DMS53 (cell line): ENCODE results near the gene SMCO4.
"Not testable (repeated sequence)": the region's sequence is repeated elsewhere in the genome, so short reads cannot be mapped to it uniquely, and the experiment has no call there.

Source experiments
- DNase-seq: peaks from one replicate; lab custom pipeline; 2025; lab: John Stamatoyannopoulos, UW

The SMCO4 gene

DNA sequence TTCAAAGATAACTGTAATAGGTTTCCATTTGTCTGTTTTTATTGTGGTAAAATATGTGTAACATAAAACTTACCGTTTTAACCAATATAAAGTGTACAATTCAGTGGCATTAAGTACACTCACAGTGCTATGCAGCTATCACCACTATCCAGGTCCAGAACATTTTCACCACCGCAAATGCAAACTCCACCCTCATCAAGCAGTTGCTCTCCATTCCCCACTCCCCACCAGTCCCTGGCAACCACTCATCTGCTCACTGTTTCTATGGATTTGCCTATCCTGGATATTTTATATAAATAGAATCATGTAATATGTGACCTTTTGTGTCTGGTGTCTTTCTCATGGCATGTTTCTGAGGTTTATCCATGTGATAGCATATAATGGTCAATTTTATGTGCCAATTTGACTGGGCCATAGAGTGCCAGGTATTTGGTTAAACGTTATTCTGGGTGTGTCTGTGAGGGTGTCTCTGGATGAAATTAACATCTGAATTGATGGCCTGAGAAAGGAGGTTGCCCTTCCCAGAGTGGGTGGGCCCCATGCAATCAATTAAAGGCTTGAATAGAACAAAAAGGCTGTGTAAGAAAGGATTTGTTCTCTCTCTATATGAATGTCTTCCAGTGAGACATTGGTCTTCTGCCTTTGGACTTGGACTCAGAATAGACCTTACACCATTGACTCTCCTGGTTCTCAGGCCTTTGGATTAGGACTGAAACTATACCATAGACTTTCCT lies 17.2 kb upstream of the SMCO4 start:
- no peak for DNase-seq

DNA sequence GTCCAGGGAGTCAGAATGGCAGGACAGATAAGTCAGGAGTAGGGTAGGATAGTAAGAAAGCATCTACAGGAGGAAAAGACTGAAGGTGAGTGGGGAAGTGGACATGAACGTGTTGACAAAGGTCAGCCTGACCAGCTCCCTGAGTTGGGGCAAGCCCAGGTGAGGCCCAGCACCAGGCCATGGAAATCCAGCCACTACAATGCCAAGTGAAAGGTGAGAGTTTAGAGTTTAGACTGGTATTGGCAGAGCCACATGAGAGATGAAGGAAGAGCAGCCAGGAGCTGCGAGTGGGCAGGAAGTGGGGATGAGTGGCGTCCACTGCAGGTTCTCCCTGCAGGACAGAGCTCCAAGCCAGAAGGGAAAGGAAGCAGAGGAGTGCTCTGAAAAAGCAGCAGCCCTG lies 16.5 kb upstream of the SMCO4 start:
- peak; percentile 12 for DNase-seq

DNA sequence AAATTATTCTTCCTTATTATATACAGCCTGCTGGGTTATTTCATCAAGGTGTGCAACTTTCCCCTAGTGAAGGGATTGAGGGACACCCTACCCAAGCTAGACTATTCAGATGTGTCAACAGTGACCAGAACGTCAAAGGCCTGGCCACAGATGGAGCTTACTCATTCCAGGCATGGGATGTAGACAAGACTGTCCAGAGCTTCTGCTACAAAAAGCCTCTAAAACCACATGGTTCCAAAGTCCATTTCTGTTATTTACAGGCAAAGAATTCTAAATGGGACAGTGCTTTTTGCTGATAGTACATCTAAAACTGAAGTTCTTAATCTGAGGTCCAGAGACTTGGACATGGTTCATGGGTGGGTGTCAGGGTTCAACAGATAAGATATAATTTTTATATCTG lies 9.7 kb upstream of the SMCO4 start:
- no peak for DNase-seq

DNA sequence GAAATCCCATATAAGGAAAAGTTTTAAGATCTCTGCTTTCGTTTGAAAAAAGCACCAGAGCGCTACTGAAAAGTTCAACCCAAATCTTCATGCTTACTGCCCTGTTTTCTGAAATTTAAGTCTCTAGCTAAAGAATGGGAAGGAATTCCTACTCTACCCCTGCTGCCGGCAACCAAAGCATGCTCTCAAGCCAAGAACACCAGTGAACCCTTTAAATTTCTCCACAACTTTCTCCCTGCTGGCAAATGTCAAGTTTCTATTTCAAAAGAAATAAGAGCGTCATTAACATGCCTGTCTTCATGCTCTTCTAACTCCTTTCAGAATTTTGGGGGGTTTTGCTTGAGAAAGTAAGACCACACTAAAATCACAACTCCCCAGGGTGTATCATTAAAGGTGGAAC lies 6.8 kb upstream of the SMCO4 start:
- DNase-seq: no peak

DNA sequence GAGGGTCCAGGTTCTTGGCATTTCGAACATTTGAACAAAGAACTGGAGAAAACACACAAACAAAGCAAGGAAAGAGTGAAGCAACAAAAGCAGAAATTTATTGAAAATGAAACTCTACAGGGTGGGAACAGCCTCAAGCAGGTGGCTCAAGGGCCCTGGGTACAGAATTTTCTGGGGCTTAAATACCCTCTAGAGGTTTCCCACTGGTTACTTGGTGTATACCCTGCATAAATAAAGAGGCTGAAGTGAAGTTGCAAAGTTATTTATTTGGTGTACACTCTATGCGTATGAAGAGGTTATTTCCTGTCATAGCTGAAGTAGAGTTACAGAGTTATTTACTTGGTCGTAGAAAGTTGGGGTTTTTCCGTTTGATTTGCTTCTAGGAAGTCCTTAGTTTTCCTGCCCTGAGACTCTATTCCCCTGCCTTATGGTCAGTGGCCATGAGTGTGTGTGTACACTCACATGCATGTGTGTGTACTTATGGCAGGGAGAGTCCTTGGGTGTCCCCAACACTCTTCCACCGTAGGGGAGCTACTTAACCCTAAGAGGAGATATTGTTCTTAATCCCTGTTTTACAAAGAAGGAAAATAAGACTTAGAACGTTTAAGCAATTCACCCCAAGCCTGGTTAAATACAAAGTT lies 5.6 kb upstream of the SMCO4 start:
- peak; percentile 41 for DNase-seq

DNA sequence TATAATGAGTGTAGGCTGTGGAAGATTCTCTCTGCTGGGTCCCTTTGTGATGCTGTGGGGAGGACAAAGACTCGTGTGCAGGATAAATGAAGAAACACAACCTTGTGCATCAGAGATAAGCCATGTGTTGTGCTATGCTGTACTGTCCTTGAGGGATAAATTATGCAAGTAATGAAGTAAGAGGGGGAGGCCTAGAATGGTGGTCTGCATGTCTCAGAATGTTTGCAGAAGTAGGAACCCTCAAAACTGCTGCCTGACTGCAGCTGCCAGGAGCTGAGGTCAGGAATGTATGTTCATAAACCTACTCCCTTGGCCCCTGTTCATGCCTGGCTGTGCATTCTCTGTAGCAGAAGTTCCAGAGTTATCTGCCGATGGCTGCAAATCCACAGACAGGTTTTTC lies 4.6 kb upstream of the SMCO4 start:
- no peak for DNase-seq

DNA sequence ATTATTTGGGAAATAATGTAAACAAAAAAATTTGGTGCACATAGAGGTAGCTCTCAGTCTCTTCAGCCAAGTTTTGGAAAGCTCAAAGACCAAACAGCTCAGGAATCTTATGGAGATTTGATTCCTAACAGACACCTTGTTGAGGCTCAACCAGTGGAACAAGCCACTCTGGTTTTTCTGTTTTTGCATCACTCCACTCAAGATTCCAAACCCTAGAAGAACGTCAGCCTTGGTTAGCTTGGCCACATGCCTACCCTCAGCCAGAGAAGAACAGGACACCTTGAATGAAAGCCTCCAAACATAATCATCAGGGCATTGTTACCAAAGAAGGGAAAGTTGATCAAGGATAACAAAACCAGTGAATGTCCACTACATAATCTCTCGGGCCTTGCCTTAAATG lies 3.8 kb upstream of the SMCO4 start:
- DNase-seq: no peak

DNA sequence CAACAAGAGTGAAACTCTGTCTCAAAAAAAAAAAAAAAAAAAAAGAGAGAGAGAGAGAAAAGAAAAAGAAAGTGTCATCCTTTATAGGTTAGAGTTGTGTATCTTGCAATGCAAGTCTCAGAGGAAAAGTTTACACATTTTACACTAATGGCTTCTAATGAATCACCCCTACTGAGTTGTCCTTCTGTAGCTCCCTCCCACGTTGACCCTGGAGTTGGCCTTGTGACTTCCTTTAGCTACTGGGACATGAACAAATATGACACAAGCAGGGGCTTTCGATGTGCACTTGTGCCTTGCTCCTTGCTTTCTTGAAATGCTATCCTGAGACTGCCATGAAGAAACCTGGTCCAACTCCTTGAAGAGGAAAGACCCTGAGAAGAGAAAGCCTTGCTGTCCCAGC lies 2.4 kb upstream of the SMCO4 start:
- DNase-seq: no peak

DNA sequence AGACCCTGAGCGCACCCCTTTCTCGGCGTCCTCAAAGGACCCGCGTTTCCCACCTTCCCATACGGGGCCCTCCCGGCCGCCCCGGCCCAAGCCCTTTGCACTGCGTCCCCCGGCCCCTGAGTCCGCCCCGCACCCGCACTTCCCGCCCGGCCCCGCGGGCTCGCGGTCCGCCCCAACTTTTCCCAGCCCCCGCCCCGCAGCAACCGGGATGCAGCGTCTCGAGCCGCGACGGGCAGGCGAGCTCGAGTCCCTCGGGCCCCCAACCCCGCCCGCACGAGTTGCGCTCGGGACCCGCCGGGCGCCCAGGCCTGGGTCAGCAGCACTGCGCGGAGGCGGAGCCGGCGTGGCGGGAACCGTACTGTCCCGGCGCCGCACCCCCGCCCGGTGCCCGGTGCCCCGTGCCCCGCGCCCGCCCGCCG lies 371 bp downstream of the SMCO4 start:
- DNase-seq: peak; percentile 83

DNA sequence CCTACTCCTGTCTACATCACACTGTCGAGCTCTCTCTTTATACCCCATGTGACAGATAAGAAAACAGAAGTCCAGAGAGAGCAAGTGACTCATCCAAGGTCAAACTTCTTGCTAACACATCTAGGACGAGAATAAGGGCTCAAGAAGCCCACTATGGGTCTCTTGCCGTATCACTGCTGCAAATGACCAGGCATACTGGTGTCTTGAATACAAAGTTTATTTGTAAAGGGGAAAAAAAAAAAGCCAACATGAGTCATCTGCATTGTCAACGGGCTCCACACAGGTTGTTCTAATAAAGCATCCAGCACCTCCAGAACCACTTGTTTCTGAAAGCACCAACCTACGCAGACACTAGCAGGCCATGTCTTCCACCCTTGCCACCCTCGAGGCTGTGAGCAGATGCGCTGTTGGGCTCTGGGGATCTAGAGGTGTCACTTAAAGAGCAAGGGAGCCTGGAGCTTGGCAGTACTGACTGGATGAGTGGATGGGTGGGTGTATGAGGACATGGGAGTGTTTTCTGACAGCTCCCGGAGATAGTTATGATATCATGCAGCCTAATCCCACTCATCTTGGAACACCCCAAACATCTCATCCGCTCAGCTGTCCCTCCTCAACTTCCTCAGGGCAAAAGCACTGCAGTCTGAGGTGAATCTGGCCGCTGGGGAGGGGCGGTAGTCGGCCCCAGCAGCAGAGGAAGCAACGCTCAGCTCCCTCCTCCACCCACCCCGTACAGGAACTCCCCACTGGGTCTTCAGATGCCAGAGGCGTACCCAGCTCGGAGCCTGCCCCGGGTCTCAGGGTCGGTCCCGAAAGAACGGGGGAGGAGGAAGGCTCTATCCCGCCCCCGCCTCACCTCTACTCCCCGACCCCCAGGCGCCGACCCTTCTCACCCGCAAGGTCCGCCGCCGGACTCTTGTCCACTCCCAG lies 1.0 kb downstream of the SMCO4 start:
- peak; percentile 93 for DNase-seq

DNA sequence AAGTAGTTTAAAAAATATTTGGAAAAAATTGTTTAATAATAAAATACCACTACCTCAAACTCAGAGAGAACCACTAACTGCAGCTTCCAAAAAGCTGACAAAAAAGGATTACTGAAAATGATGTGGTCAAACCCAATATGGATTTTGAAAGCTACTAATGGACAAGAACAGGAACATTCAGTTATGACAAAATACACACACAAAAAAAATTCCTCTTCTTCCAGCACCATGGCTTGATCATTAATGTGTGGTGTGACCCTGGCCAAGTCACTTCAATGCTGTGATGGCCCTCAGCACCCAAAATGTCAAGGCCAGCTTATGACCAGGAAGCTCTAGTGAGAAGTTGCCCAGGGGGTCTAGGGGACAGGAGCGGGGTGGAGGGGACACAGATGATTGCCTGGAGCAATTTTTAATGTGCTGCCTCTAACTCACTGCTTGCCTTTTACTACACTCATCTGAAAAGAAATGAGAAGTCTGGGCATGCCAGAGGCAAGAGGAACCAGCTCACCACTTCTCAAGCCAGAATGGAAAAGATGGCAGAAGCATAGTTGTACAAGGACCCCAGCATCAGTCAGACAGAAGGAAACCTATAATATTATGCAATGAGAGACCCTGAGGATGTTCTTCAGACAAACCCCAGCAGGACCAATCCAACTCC lies 2.2 kb downstream of the SMCO4 start:
- DNase-seq: no peak

DNA sequence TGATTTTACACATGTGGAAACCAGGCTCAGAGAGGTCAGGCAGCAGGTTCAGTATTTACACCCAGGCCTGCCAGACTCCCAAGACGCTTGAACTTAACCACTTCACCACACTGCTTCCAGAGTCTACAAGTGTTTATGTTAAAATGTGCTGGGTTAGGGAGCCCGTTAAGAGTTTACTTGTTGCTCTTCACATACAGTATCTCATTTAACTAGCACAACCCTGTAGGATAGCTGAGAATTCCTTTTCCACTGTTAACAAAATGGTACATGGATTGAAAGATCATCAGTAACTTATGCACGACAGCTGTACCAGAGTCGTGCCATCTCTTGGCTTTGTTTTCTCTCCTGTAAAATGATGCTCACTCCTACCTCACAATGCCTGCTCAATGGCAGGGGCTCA lies 2.9 kb downstream of the SMCO4 start:
- no peak for DNase-seq

DNA sequence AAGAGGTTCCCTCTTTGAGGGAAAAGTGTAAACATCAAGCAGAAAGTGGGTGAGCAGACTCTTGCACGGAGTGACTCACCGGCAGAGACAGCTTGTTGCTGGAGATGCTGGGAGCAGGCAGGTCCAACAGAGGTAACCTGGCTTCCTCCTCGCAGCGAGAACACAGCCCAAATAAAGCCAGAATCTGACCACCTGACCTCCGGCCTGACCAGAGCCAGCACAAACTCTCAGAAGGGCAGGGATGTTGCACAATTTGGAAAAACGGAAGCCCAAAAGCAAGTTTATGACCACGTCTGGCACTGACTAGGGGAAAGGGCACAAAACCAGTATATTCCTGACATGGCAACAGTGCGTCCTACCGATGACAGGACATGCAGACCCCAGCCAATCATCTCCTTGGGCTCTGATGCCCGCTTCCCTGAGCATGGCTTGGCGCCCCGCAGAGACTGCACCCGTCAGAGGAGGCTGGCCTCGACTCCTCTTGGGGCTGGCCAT lies 5.4 kb downstream of the SMCO4 start:
- peak; percentile 87 for DNase-seq

DNA sequence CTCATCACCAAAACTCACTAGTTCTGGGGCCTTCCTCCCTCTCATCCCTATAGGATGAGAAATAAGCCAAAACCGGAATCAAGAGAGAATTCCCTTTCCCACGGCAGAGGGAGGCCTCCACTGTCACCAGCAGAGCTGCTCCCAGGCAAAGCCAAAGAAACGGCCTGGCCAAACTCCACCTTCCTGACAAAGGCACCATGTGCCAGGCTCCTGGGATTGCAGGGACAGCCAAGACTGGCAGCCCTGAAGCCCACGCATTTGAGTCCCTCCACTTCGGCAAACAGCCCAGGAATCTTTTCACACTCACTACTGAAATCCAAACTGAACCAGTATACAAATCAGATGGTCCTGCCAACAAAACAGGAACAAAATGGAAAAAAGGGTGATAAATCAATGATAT lies 6.1 kb downstream of the SMCO4 start:
- DNase-seq: no peak

DNA sequence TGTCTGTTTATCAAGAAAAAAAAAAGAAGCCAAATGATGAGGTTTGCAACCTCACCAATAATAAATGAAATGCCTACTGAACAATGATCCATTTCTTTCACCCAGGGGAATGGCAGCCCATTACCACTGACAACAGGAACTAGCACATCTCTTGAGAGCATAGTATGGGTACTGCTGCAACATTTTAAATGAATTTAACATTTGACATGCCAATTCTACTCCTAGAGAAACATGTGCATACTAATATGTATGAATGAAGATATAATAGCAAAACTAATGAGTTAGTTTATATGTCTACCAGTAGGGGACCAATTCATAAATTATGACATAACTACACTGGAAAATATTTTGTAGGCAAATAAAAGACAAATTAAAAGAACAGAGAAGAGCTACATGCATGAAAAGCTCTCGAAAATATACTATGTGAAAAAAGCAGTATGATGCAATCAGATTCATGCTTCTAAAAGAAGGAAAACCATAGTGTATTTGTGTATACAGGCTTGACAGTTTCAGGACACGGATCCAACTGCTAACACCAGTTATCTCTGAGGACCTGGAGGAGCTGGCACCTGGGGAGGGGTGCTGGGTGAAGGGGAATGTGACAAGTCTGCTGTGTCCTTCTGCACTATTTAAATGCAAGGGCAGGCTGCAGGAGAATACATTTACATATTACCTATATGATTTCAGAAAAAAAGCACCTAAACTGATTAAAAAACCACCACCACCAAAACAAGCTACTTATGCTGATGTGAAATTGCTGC lies 6.9 kb downstream of the SMCO4 start:
- no peak for DNase-seq

DNA sequence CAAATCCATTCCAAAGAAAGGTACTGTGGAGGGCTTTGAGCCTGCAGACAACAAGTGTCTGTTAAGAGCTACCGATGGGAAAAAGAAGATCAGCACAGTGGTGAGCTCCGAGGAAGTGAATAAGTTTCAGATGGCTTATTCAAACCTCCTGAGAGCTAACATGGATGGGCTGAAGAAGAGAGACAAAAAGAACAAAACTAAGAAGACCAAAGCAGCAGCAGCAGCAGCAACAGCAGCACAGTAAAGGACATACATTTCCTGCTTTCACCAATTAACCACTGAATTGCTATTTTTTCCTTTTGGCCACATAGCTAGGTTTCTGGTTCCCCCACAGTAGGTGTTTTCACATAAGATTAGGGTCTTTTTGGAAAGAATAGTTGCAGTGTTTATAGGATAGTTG lies 7.6 kb downstream of the SMCO4 start:
- DNase-seq: not testable (repeated sequence)

DNA sequence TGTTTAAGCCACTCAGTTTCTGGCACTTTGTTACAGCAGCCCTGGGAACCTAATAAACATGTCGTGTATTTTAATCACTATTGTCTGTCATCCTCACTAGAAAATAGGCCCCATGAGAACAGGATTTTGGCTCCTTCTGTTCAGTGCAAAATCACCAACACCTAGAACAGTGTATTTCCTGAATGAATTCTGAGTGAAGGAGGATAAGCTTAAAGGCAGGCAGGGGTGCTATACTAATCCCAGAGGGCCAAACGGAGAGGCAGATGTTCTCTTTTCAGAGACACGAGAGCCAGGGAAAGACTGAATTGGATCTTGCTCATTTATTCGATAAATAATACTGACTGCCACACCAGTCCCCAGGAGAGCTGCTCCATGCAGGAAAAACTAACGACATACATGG lies 10.4 kb downstream of the SMCO4 start:
- DNase-seq: no peak

DNA sequence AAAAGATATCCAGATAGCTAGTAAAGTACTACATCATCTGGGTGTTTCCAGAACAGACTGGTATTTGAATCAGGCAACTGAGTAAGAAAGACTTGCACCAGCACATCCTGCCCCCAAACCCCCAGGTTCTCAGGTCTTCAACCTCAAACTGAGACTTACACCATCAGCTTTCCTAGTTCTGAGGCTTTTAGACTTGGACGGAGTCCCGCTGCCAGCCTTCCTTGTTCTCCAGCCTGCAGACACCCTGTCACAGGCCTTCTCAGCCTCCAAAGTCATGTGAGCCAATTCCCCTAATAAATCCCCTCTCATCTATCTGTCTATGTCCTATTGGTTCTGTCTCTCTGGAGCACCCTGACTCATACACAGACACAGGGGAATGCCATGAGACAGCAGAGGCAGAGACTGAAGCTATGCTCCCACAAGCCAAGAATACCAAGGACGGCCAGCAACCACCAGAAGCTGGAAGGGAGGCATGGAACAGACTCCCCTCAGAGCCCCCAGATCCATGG lies 10.9 kb downstream of the SMCO4 start:
- DNase-seq: no peak

DNA sequence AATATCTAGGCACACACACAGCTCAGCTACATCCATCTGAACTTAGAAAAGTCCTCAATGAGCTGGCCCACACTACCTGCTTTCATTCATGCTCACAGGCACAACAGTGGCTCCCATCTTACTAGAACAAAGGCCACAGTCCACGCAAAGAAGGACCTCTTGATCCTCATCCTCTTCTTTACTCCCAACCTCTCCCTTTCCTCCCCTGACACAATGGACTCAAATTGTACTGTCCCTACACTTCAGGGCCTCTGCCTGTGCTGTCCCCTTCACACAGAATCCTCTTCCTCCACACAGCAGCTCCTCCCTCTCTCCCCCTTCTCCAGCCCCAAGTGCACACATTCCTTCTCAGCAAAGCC lies 12.7 kb downstream of the SMCO4 start:
- no peak for DNase-seq

DNA sequence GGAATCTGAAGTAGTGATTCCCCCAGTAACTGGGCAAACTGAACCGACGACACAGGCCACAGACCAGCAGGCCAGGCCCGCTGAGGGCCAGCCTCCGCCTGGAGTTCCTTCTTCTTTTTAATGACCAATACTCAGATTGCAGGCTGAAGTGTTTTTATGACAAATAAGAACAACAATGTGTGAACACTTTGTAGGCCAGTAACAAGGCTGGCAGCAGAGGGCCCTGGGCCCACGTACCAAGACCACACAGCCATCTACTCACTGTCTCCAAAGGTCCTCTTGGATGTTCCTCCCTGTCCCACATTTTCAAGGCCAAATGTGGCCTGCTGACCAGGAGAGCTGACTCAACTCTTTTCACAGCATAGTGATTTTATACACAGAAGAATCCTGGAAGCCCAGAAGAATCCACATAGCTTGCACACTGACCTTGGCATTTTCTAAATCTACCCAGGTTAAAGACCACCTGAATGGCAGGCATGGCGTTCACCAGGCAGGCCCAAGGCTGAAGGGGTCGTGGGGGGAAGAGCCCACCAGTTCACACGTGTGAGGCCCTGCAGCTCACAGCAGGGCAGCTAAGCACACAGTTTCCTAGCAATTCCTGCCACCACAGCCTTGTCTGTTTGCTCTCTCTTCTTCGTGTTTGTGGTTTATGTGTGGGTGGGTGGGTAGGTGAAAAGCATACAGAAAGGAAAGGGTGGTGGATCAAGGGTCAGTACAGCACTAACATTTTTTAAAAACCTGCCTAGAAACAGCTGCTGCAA lies 13.3 kb downstream of the SMCO4 start:
- no peak for DNase-seq
